Renal pelvis (tissue), 4 donors: ENCODE measurements around the gene SPO11. TPM values are rescaled to one million over a fixed set of nuclear protein-coding genes. Genes with fewer than 3 reads are reported as not detected.
"Not testable (repeated sequence)": the region's sequence is repeated elsewhere in the genome, so short reads cannot be mapped to it uniquely, and the experiment has no call there.

Experiments
- DNase-seq: peaks from one replicate; pipeline ENCODE4 v3.0.0-alpha.2; 2013
- polyA plus RNA-seq, 3 donors: library from polyadenylated mRNA; unstranded; fragments of 120-200 nt; gene quantifications; one replicate each; pipeline ENCODE4 v1.2.1, GENCODE V29; 2013; ENCODE audit not compliant: insufficient read length in 3 of 3

Gene SPO11
- polyA plus RNA-seq, 3 donors: not detected

- no peak for DNase-seq
Observed at GRCh38 chr20:57332105-57333089, 2.8 kb downstream of the SPO11 start.

GRCh38 chr20:57335392-57335791 is 5.8 kb downstream of the SPO11 start:
- DNase-seq: no peak

- DNase-seq: no peak
Observed at GRCh38 chr20:57341663-57342062, 12.1 kb downstream of the SPO11 start.

DNA sequence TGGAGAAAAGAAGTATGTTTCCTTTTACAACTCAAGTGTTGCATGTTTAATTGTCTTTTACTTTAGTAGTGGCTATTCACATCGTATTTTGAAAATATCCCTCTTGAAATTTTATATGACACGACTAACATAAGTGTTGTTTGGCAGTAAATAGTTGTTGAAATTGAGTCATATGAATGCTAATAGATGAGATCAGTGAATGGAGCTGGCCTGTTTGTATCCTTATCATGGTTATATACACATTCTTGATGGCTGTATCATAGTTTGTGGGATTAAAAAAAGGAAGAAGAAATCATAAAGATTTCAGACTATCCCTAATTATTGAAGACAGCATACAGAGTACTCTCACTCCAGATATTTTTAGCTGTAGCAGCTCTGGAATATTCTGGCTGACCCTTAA is 13.2 kb downstream of the SPO11 start:
- no peak for DNase-seq

- peak; percentile 73 for DNase-seq
Observed at GRCh38 chr20:57346477-57346876, 16.9 kb downstream of the SPO11 start.

DNA sequence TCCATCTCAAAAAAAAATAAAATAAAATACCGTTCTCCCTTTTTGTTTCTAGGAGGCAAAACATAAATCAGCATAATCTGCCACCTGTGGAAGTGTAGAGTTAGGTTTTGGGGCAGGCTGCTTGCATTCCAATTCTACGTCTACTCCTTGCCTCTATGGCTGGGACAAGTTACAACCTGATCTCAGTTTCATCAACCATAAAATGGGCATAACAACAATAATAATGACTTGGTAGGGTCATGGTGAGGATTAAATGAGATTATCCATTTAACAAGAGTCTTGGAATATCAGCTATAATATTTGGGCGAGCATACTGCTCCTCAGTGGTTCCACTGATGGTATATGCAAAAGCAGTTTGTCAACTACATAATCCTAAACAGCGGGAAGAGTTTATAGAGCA is 17.8 kb downstream of the SPO11 start:
- no peak for DNase-seq

DNA sequence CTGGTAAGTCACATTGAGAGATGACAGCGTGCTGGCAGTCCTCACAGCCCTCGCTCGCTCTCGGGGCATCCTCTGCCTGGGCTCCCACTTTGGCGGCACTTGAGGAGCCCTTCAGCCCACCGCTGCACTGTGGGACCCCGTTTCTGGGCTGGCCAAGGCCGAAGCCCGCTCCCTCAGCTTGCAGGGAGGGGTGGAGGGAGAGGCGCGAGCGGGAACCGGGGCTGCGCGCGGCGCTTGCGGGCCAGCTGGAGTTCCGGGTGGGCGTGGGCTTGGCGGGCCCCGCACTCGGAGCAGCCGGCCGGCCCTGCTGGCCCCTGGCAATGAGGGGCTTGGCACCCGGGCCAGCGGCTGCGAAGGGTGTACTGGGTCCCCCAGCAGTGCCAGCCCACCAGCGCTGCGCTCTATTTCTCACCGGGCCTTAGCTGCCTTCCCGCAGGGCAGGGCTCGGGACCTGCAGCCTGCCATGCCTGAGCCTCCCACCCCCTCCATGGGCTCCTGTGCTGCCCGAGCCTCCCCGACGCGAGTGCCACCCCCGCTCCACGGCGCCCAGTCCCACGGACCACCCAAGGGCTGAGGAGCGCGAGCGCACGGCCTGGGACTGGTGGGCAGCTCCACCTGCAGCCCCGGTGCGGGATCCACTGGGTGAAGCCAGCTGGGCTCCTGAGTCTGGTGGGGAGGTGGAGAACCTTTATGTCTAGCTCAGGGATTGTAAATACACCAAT is 18.8 kb downstream of the SPO11 start:
- not testable (repeated sequence) for DNase-seq

- not testable (repeated sequence) for DNase-seq
Observed at GRCh38 chr20:57348922-57349574, 19.4 kb downstream of the SPO11 start.

DNA sequence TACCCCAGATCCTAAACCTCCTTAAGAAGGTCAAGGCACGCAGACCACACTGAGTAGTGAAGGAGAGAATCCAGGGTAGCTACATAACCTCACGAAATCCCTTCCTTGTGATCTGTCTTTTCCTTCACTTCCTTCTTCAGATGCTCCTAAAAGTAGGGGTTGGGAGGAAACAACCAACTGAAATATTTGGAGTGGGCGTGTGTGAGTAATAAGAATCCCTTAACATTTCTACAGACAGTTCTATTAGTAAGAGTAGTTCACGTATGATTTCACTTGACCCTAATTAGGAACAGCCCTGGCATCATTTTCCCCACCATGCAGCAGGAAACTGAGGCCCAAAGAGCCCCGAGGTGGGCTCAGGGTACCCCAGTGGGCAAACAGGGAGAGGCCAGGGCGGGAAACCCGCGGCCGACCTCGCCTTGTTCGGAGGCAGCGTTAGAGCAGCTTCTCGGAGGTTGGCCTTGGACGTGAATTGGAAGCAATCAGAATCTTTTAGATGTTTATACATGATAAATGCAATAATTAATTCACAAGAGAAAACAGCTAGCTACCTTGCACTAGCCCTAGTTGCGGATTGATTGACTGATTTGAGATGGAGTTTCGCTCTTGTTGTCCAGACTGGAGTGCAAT is 20.6 kb downstream of the SPO11 start:
- DNase-seq: no peak

DNA sequence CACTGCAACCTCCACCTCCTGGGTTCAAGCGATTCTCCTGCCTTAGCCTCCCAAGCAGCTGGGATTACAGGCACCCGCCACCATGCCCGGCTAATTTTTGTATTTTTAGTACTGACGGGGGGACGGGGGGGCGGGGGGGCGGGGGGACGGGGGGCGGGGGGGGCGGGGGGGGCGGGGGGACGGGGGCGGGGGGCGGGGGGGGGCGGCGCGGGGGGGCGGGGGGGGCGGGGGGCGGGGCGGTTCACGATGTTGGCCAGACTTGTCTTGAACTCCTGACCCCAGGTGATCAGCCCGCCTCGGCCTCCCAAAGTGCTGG is 21.1 kb downstream of the SPO11 start:
- DNase-seq: not testable (repeated sequence)

DNA sequence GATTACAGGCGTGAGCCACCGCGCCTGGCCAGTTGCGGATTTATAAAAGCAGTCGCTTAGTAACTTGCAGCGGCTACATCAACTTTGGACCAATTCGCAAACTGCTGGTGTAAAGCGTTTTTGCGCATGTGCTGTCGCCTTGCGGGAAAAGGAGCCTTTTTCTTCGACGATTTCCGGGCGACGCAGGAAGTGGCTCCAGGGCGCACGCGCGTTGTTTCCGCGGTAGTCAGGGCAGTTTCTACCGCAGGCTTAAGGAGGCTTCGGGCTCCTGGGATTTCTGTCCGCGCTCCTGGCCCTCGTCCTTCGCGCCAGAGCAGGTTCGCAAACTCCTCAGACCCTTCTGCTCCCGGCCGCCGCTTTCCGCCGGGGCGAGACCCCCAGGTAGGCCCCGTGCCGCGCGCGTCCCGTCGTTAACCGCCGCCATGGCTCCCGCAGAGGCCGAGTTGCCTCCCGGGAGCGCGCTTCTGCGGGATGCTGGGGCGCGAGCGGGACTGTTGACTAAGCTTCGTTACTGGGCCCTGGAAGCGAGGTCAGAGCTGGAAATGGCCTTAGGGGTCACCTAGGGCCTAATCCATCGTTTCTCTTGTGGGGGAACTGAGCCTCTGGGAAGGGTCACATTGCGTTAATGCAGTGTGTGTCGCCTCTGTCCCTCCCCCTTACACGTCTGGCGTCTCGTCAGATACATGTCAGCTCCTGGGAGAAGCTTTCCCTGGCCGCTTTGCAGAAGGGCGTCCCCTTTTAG is 21.6 kb downstream of the SPO11 start, which contains the start of gene RAE1:
Gene RAE1, plus strand, starts transcription at position 214 of the 742 bp plus-strand sequence. CDS start 2,784 bp downstream, outside the sequence.
- peak; percentile 94 for DNase-seq

- DNase-seq: no peak
Observed at GRCh38 chr20:57352305-57352704, 22.7 kb downstream of the SPO11 start.

- DNase-seq: no peak
Observed at GRCh38 chr20:57353351-57353750, 23.7 kb downstream of the SPO11 start.

- no peak for DNase-seq
Observed at GRCh38 chr20:57361517-57361916, 31.9 kb downstream of the SPO11 start.

DNA sequence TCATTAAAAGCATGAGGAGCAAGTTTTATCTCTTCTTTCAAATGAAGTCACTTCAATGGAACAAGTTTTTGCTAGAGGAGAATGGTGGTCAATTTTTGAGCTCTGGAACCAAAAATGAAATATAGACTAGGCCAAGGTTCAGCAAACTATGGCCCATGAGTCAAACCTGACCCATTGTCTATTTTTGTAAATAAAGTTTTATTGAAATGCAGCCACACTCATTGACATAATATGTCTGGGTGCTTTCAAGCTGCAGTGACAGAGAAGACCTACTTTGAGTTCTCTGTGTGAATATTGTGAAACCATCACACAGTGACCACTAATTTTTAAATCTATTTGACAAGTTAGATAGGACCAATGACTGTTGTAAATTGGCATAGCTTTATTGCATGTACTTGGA is 34.8 kb downstream of the SPO11 start:
- no peak for DNase-seq

- no peak for DNase-seq
Observed at GRCh38 chr20:57369596-57369995, 40.0 kb downstream of the SPO11 start.

DNA sequence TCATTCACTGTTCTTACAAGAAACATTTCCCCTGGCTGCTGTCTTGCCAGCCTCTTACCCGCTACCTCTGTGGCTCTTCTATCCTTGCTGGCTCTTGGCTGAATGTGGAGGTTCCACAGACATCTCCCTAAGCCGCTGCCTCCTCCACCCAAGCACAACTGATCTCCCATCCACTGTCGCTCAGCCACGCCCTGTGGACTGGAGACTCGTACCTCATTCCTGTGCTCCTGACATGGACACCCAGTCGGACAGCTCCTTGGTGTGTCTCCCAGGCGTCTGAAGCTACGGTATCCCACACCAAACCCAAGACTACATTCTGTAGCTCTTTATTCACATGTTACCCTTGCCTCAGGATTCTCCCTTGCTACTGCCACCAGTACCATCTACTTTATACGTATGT is 40.7 kb downstream of the SPO11 start:
- no peak for DNase-seq

GRCh38 chr20:57371363-57371762 is 41.8 kb downstream of the SPO11 start:
- no peak for DNase-seq

- DNase-seq: no peak
Observed at GRCh38 chr20:57372157-57372556, 42.6 kb downstream of the SPO11 start.

- DNase-seq: no peak
Observed at GRCh38 chr20:57372581-57373350, 43.2 kb downstream of the SPO11 start.
